ENCODE measurements around the gene SUSD1. TPM values are rescaled to one million over a fixed set of nuclear protein-coding genes. Genes with fewer than 3 reads are reported as not detected.

SUSD1 gene
- total RNA-seq, 6 donors from 2014 or later = 15.5 to 29.5 (median 20.4) TPM

DNA sequence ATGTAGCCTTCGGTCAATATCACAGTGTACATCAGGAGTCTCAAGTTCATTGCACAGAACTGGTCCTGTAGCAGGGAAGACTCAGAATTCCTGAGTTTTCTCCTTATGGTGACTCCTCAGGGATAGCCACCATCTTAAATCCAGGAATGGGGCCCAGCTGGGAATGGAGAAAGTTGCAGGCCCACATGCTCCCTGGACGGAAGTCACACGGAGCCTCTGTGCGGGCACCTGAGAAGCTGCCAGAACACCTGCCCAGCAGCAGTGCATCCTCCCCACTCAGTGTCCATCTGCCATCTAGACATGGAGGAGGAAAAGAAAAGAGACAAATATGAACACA, 133.9 kb downstream of the SUSD1 start:
- H3K27ac ChIP-seq = no peak overlapping the region
- H3K4me1 ChIP-seq = no peaks in the 10 kb centered on the region
- peaks cover 0 to 6% (median 0%) of the 10 kb centered on the region in 4 donors for H3K36me3 ChIP-seq
- no peak for TF ChIP-seq EP300 (IDR thresholded peaks at IDR 0.05)
- no peak for TF ChIP-seq POLR2A (IDR thresholded peaks at IDR 0.05)
- TF ChIP-seq POLR2AphosphoS5 (IDR thresholded peaks at IDR 0.05) = no peak
- TF ChIP-seq, protein P1, sequence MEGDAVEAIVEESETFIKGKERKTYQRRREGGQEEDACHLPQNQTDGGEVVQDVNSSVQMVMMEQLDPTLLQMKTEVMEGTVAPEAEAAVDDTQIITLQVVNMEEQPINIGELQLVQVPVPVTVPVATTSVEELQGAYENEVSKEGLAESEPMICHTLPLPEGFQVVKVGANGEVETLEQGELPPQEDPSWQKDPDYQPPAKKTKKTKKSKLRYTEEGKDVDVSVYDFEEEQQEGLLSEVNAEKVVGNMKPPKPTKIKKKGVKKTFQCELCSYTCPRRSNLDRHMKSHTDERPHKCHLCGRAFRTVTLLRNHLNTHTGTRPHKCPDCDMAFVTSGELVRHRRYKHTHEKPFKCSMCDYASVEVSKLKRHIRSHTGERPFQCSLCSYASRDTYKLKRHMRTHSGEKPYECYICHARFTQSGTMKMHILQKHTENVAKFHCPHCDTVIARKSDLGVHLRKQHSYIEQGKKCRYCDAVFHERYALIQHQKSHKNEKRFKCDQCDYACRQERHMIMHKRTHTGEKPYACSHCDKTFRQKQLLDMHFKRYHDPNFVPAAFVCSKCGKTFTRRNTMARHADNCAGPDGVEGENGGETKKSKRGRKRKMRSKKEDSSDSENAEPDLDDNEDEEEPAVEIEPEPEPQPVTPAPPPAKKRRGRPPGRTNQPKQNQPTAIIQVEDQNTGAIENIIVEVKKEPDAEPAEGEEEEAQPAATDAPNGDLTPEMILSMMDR (IDR thresholded peaks at IDR 0.05) = no peak
- no peak for ATAC-seq (ENCODE audit: low FRiP score in 2 of 2)
- no peaks in the 10 kb centered on the region for H3K9me3 ChIP-seq
- no peak for DNase-seq
- 96 to 100% methylated on average over 4 of the region's 4 CpGs for WGBS, 2 donors
- H3K4me3 ChIP-seq = no peak overlapping the region
- H3K27me3 ChIP-seq = no peaks in the 10 kb centered on the region

DNA sequence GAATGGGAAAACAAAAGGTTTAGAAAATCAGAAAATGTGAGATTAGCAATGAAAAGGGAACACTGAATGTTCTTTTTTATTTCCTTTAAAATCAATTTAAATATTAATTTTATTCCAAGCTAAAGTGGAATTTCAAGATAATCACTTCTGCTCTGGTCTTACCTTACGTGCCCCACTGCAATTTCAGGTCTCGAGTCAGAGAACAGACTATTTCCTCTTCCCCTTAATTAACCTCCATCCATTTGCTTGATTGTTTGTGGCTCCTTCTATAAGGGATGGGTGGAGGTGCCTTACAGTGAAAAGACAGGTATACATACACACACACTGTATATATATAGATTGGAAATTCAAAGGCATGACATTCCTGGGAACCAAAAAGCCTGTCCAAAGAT, 137.1 kb downstream of the SUSD1 start:
- TF ChIP-seq POLR2AphosphoS5 (IDR thresholded peaks at IDR 0.05) (no peak), EP300 (IDR thresholded peaks at IDR 0.05) (no peak), POLR2A (IDR thresholded peaks at IDR 0.05) (no peak)
- TF ChIP-seq, protein P1 (IDR thresholded peaks at IDR 0.05) = no peak
- H3K4me1 ChIP-seq = peaks cover 0 to 10% (median 4%) of the 10 kb centered on the region in 4 donors
- H3K4me3 ChIP-seq = no peak overlapping the region
- no peaks in the 10 kb centered on the region for H3K27me3 ChIP-seq
- DNase-seq (no peak), ATAC-seq (ENCODE audit: low FRiP score in 2 of 2) (no peak)
- no peaks in the 10 kb centered on the region for H3K9me3 ChIP-seq
- H3K36me3 ChIP-seq = peaks cover 0 to 6% (median 0%) of the 10 kb centered on the region in 4 donors
- WGBS, 2 donors = 61 to 62% methylated on average over 2 of the region's 2 CpGs
- no peak overlapping the region for H3K27ac ChIP-seq

DNA sequence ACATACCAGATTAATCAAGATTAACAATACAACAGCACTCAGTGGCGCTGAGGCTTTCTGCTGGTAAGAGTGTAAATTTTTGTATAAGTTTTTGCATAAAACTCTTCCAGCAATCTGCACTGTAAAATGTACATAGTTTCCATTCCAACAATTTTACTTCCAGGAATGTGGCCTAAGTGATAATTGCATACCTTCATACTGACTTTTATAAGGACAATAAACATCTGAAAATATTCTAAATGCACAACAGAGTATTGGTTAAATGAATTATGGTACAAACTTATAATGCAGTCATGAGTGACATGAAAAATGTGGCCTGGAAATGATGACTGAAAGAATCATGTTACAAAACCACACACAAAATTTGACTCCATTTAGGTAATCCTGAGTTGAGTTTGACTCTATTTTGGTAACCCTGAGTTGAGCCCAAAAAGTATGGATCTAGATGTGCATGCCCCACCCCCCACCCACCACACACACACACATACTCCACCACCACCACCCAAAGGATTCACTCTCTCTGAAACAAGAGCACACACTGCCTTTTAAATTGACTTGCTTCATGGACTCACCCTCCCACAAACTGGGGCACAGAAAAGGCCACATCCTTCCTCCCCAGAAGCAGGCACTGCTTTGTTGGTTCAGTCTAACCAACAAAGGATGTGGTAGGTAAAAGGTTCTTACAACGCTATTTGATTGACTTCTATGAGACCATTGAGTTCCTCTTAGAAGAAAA, 137.6 kb downstream of the SUSD1 start:
- H3K4me3 ChIP-seq = no peak overlapping the region
- no peaks in the 10 kb centered on the region for H3K9me3 ChIP-seq
- TF ChIP-seq, protein P1 (IDR thresholded peaks at IDR 0.05) = no peak
- TF ChIP-seq EP300 (IDR thresholded peaks at IDR 0.05) = no peak
- TF ChIP-seq POLR2A (IDR thresholded peaks at IDR 0.05) = no peak
- no peak for TF ChIP-seq POLR2AphosphoS5 (IDR thresholded peaks at IDR 0.05)
- no peak overlapping the region for H3K27ac ChIP-seq
- DNase-seq (no peak), ATAC-seq (ENCODE audit: low FRiP score in 2 of 2) (no peak)
- peaks cover 0 to 6% (median 0%) of the 10 kb centered on the region in 4 donors for H3K36me3 ChIP-seq
- peaks cover 0 to 15% (median 7%) of the 10 kb centered on the region in 4 donors for H3K4me1 ChIP-seq
- no peaks in the 10 kb centered on the region for H3K27me3 ChIP-seq
- 60 to 67% methylated on average over 2 of the region's 2 CpGs for WGBS, 2 donors

DNA sequence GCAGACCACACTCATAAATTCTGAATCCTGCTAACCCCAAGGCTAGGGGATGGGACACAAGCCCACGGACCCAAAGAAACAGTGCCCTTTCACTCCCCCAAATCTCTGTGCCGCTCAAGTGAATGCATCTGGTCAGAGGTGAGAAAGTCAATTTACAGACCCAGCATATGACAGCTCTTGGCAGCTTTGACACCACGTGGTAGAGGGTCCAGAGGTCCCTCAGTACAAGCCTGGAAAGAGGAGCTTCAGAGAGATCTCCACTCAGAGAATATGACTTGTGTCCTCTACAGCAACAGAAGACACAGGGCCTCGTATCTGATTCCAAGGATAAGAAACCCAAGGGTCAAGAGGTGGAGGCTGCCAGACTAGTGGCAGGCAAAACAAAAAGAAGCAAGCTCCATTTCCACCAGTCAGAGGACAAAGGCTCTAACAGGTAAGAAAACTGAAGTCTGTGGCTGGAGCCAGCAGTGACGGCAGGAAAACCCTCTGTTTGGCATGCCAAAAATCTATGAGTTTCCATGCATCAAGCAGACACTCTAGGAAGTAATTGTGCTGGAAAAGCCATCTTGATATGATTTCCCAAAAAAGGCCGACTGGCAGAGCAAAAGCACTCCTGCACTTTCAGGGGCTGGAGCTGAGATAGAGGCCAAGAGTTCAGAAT, 139.8 kb downstream of the SUSD1 start:
- DNase-seq (no peak), ATAC-seq (ENCODE audit: low FRiP score in 2 of 2) (no peak)
- no peak for TF ChIP-seq POLR2A (IDR thresholded peaks at IDR 0.05)
- TF ChIP-seq, protein P1 (IDR thresholded peaks at IDR 0.05) = no peak
- TF ChIP-seq EP300 (IDR thresholded peaks at IDR 0.05) = no peak
- no peak for TF ChIP-seq POLR2AphosphoS5 (IDR thresholded peaks at IDR 0.05)
- WGBS, 2 donors = 71 to 79% methylated on average over 4 to 6 of the region's 6 CpGs
- Histone ChIP-seq H3K27me3 (no peaks in the 10 kb centered on the region), H3K4me3 (no peak overlapping the region), H3K36me3 (peaks cover 0 to 6% (median 0%) of the 10 kb centered on the region in 4 donors), H3K9me3 (no peaks in the 10 kb centered on the region), H3K4me1 (peaks cover 3 to 25% (median 13%) of the 10 kb centered on the region in 4 donors), H3K27ac (no peak overlapping the region)

Data from upper lobe of left lung (tissue), 6 donors.